HG03139 (cell line): ENCODE data around the gene TDRD15.
"Not testable (repeated sequence)": the region's sequence is repeated elsewhere in the genome, so short reads cannot be mapped to it uniquely, and the experiment has no call there.

ENCODE experiments used
- ATAC-seq: cut with Tn5 transposase; IDR thresholded peaks from one replicate; pipeline ENCODE4 v1.9.1; 2021; ENCODE audit not compliant: unreplicated experiment

Gene TDRD15

GRCh38 chr2:21123473-21124393 lies at the start of gene TDRD15:
Gene TDRD15 (plus strand): TSS chr2:21123968. CDS start chr2:21137468, 13,500 bp downstream.
- ATAC-seq = no peak

- ATAC-seq = no peak
These were observed 45.5 kb upstream of the TDRD15 start for GRCh38 chr2:21078296-21078695.

GRCh38 chr2:21083482-21083881 lies 40.3 kb upstream of the TDRD15 start:
- ATAC-seq = no peak

- ATAC-seq = no peak
These were observed 39.4 kb upstream of the TDRD15 start for GRCh38 chr2:21084401-21084800.

- ATAC-seq = no peak
These were observed 31.4 kb upstream of the TDRD15 start for GRCh38 chr2:21092308-21092869.

GRCh38 chr2:21095178-21095577 lies 28.6 kb upstream of the TDRD15 start:
- ATAC-seq = no peak

GRCh38 chr2:21095714-21096113 lies 28.1 kb upstream of the TDRD15 start:
- ATAC-seq = no peak

GRCh38 chr2:21096458-21096857 lies 27.3 kb upstream of the TDRD15 start:
- no peak for ATAC-seq

GRCh38 chr2:21097331-21097730 lies 26.4 kb upstream of the TDRD15 start:
- ATAC-seq = no peak

- no peak for ATAC-seq
These were observed 25.5 kb upstream of the TDRD15 start for GRCh38 chr2:21098294-21098693.

- ATAC-seq = no peak
These were observed 24.4 kb upstream of the TDRD15 start for GRCh38 chr2:21099281-21099907.

GRCh38 chr2:21101514-21102155 lies 22.1 kb upstream of the TDRD15 start:
- not testable (repeated sequence) for ATAC-seq

- ATAC-seq = no peak
These were observed 21.4 kb upstream of the TDRD15 start for GRCh38 chr2:21102356-21102755.

GRCh38 chr2:21103274-21103891 lies 20.4 kb upstream of the TDRD15 start:
- no peak for ATAC-seq

GRCh38 chr2:21104030-21104660 lies 19.6 kb upstream of the TDRD15 start:
- no peak for ATAC-seq

GRCh38 chr2:21111012-21111411 lies 12.8 kb upstream of the TDRD15 start:
- ATAC-seq = no peak

- ATAC-seq = no peak
These were observed 6.1 kb upstream of the TDRD15 start for GRCh38 chr2:21117688-21118087.

- ATAC-seq = no peak
These were observed 5.4 kb upstream of the TDRD15 start for GRCh38 chr2:21118302-21118920.

GRCh38 chr2:21131861-21132260 lies 8.1 kb downstream of the TDRD15 start:
- ATAC-seq = no peak

- no peak for ATAC-seq
These were observed 11.8 kb downstream of the TDRD15 start for GRCh38 chr2:21135585-21135984.
